HG02885 (cell line): ENCODE data around the gene KRTAP5-6.

Experiments
- ATAC-seq: cut with Tn5 transposase; IDR thresholded peaks from one replicate; pipeline ENCODE4 v1.9.1; 2021; ENCODE audit warnings: mild to moderate bottlenecking; ENCODE audit not compliant: unreplicated experiment, poor library complexity

The KRTAP5-6 gene

GRCh38 chr11:1744137-1744886 is 47.3 kb downstream of the KRTAP5-6 start:
- ATAC-seq: no peak

- no peak for ATAC-seq
Observed at GRCh38 chr11:1744891-1745700, 48.1 kb downstream of the KRTAP5-6 start.

GRCh38 chr11:1745701-1746320 is 48.8 kb downstream of the KRTAP5-6 start:
- ATAC-seq: no peak

- ATAC-seq: no peak
Observed at GRCh38 chr11:1746511-1746931, 49.5 kb downstream of the KRTAP5-6 start.

- ATAC-seq: no peak
Observed at GRCh38 chr11:1746956-1747752, 50.2 kb downstream of the KRTAP5-6 start.
